Upper lobe of right lung (tissue), 1 donor: ENCODE data around the gene GPC1. TPM values are rescaled to one million over a fixed set of nuclear protein-coding genes. Genes with fewer than 3 reads are reported as not detected.

Experiments used
- ATAC-seq: fragments of 200-7000 bp; cut with Tn5 transposase; one replicate; pipeline ENCODE4 v1.9.1; 2020; ENCODE audit warnings: mild to moderate bottlenecking, moderate library complexity
- DNase-seq: peaks from one replicate; pipeline ENCODE4 v3.0.0-alpha.2; 2020
- H3K27ac ChIP-seq: fragments of 200-600 bp; one replicate; pipeline ENCODE4 v1.8.0; 2022
- H3K27me3 ChIP-seq: fragments of 200-600 bp; one replicate; pipeline ENCODE4 v1.8.0; 2022; ENCODE audit warnings: mild to moderate bottlenecking
- H3K36me3 ChIP-seq: fragments of 200-600 bp; one replicate; pipeline ENCODE4 v1.8.0; 2022
- H3K4me1 ChIP-seq: fragments of 200-600 bp; one replicate; pipeline ENCODE4 v1.8.0; 2022
- H3K4me3 ChIP-seq: fragments of 200-600 bp; one replicate; pipeline ENCODE4 v1.8.0; 2022; ENCODE audit warnings: mild to moderate bottlenecking
- H3K9me3 ChIP-seq: fragments of 200-600 bp; one replicate; pipeline ENCODE4 v1.8.0; 2022
- CTCF ChIP-seq: fragments of 200-600 bp; IDR thresholded peaks from one replicate; pipeline ENCODE4 v1.8.0; 2022; ENCODE audit warnings: antibody characterized with exemption
- intact Hi-C: fragments of 100-400 bp; cut with DNase I; formaldehyde crosslinking; loops from one replicate; pipeline ENCODE4 v1.11.0; 2022
- total RNA-seq: library from RNA; stranded (reverse); fragmentation: NEBNext Ultra II Directional; extraction: Animal tissue kit (Norgen Biotek cat#: 25700); gene quantifications from one replicate; pipeline ENCODE4 v1.2.1, GENCODE V29; 2021
- donor health status: DM: no; HTN: yes; CAD: no; lungs with severe emphysema.

GPC1 gene
- total RNA-seq, 1 donor from 2014 or later, result 24.8 TPM

GRCh38 chr2:240403396-240404104 is 31.9 kb upstream of the GPC1 start:
- peaks cover 8% of the 10 kb centered on the region for H3K27me3 ChIP-seq
- H3K9me3 ChIP-seq, result no peaks in the 10 kb centered on the region
- DNase-seq (peak; percentile 47), ATAC-seq (no peak)
- intact Hi-C loops, result no loop called here
- H3K27ac ChIP-seq, result no peak overlapping the region
- TF ChIP-seq CTCF, result no peak
- no peaks in the 10 kb centered on the region for H3K36me3 ChIP-seq
- H3K4me1 ChIP-seq, result no peaks in the 10 kb centered on the region
- H3K4me3 ChIP-seq, result no peak overlapping the region

GRCh38 chr2:240404174-240404852 is 31.1 kb upstream of the GPC1 start:
- H3K27ac ChIP-seq, result no peak overlapping the region
- DNase-seq (peak; percentile 38), ATAC-seq (no peak)
- peaks cover 8% of the 10 kb centered on the region for H3K27me3 ChIP-seq
- H3K36me3 ChIP-seq, result no peaks in the 10 kb centered on the region
- no peaks in the 10 kb centered on the region for H3K4me1 ChIP-seq
- no peak for TF ChIP-seq CTCF
- intact Hi-C loops, result no loop called here
- no peaks in the 10 kb centered on the region for H3K9me3 ChIP-seq
- H3K4me3 ChIP-seq, result no peak overlapping the region

GRCh38 chr2:240405133-240405532 is 30.3 kb upstream of the GPC1 start:
- no peak for ATAC-seq
- no peak overlapping the region for H3K4me3 ChIP-seq
- TF ChIP-seq CTCF, result no peak
- peak; percentile 38 for DNase-seq
- H3K27ac ChIP-seq, result no peak overlapping the region
- H3K36me3 ChIP-seq, result no peaks in the 10 kb centered on the region
- H3K4me1 ChIP-seq, result no peaks in the 10 kb centered on the region
- H3K9me3 ChIP-seq, result no peaks in the 10 kb centered on the region
- H3K27me3 ChIP-seq, result peaks cover 8% of the 10 kb centered on the region
- intact Hi-C loops, result no loop called here

- ATAC-seq, result no peak
- Histone ChIP-seq H3K4me3 (no peak overlapping the region), H3K36me3 (no peaks in the 10 kb centered on the region), H3K27ac (no peak overlapping the region), H3K4me1 (no peaks in the 10 kb centered on the region), H3K9me3 (no peaks in the 10 kb centered on the region), H3K27me3 (peaks cover 7% of the 10 kb centered on the region)
- TF ChIP-seq CTCF, result no peak
- intact Hi-C loops, result no loop called here
- DNase-seq, result peak; percentile 39
Observed at GRCh38 chr2:240405684-240406313, 29.7 kb upstream of the GPC1 start.

GRCh38 chr2:240407090-240407489 is 28.4 kb upstream of the GPC1 start:
- Histone ChIP-seq H3K9me3 (no peaks in the 10 kb centered on the region), H3K27me3 (no peaks in the 10 kb centered on the region), H3K27ac (no peak overlapping the region), H3K36me3 (no peaks in the 10 kb centered on the region), H3K4me1 (no peaks in the 10 kb centered on the region), H3K4me3 (no peak overlapping the region)
- intact Hi-C loops, result no loop called here
- no peak for DNase-seq
- no peak for TF ChIP-seq CTCF
- ATAC-seq, result no peak
